Activated naive CD8-positive, alpha-beta T cell treated with anti-CD3 and anti-CD28 coated beads for 36 hours (primary cell): Measurements from ENCODE around the gene HIVEP2. TPM values are rescaled to one million over a fixed set of nuclear protein-coding genes. Genes with fewer than 3 reads are reported as not detected.
A peak's percentile ranks its signal among the peaks of the same experiment; 100 is the strongest.

Source experiments
- DNase-seq: peaks from one replicate; pipeline ENCODE4 v3.0.0; 2021
- H3K27ac Mint-ChIP-seq: one replicate; pipeline ENCODE4 v1.8.0; 2022; ENCODE audit warnings: mild to moderate bottlenecking, moderate library complexity, mixed read lengths
- H3K27me3 Mint-ChIP-seq: one replicate; pipeline ENCODE4 v1.8.0; 2022; ENCODE audit warnings: mild to moderate bottlenecking, mixed read lengths
- H3K36me3 Mint-ChIP-seq: one replicate; pipeline ENCODE4 v1.8.0; 2021; ENCODE audit warnings: mild to moderate bottlenecking, mixed read lengths
- H3K4me1 Mint-ChIP-seq: one replicate; pipeline ENCODE4 v1.8.0; 2021; ENCODE audit warnings: mixed read lengths
- H3K4me3 Mint-ChIP-seq: one replicate; pipeline ENCODE4 v1.8.0; 2022; ENCODE audit warnings: mild to moderate bottlenecking, moderate library complexity, mixed read lengths
- H3K9me3 Mint-ChIP-seq: one replicate; pipeline ENCODE4 v1.8.0; 2022; ENCODE audit warnings: mixed read lengths
- total RNA-seq, 2 experiments: library from RNA; stranded (reverse); gene quantifications; one replicate each; pipeline ENCODE4 v1.2.3, GENCODE V29; 2021

The HIVEP2 gene
- total RNA-seq, 2 experiments from 2014 or later: 27.1 to 28.8 TPM

- H3K9me3 Mint-ChIP-seq: peaks cover 3% of the 10 kb centered on the region
- DNase-seq: no peak
- peak overlapping the region; percentile 100 for H3K27ac Mint-ChIP-seq
- no peaks in the 10 kb centered on the region for H3K27me3 Mint-ChIP-seq
- H3K4me1 Mint-ChIP-seq: peaks cover 82% of the 10 kb centered on the region
- H3K4me3 Mint-ChIP-seq: no peak overlapping the region
- peaks cover 65% of the 10 kb centered on the region for H3K36me3 Mint-ChIP-seq
Measured at GRCh38 chr6:142914369-142914768, 30.6 kb downstream of the HIVEP2 start.

- DNase-seq: peak; percentile 79
- H3K4me3 Mint-ChIP-seq: peak overlapping the region; percentile 64
- peak overlapping the region; percentile 100 for H3K27ac Mint-ChIP-seq
- H3K9me3 Mint-ChIP-seq: peaks cover 3% of the 10 kb centered on the region
- H3K4me1 Mint-ChIP-seq: peaks cover 77% of the 10 kb centered on the region
- no peaks in the 10 kb centered on the region for H3K27me3 Mint-ChIP-seq
- H3K36me3 Mint-ChIP-seq: peaks cover 62% of the 10 kb centered on the region
Measured at GRCh38 chr6:142913511-142914047, 31.4 kb downstream of the HIVEP2 start.

- peaks cover 78% of the 10 kb centered on the region for H3K4me1 Mint-ChIP-seq
- H3K9me3 Mint-ChIP-seq: peaks cover 3% of the 10 kb centered on the region
- DNase-seq: peak; percentile 40
- H3K4me3 Mint-ChIP-seq: peak overlapping the region; percentile 64
- H3K36me3 Mint-ChIP-seq: peaks cover 63% of the 10 kb centered on the region
- H3K27me3 Mint-ChIP-seq: no peaks in the 10 kb centered on the region
- H3K27ac Mint-ChIP-seq: peak overlapping the region; percentile 100
Measured at GRCh38 chr6:142913036-142913510, 31.9 kb downstream of the HIVEP2 start.

- H3K4me1 Mint-ChIP-seq: peaks cover 87% of the 10 kb centered on the region
- H3K27ac Mint-ChIP-seq: peak overlapping the region; percentile 100
- H3K4me3 Mint-ChIP-seq: peak overlapping the region; percentile 64
- H3K36me3 Mint-ChIP-seq: peaks cover 69% of the 10 kb centered on the region
- H3K27me3 Mint-ChIP-seq: no peaks in the 10 kb centered on the region
- no peak for DNase-seq
- peaks cover 3% of the 10 kb centered on the region for H3K9me3 Mint-ChIP-seq
Measured at GRCh38 chr6:142912125-142912524, 32.9 kb downstream of the HIVEP2 start.

- DNase-seq: no peak
- no peak overlapping the region for H3K4me3 Mint-ChIP-seq
- H3K27ac Mint-ChIP-seq: peak overlapping the region; percentile 75
- peaks cover 87% of the 10 kb centered on the region for H3K4me1 Mint-ChIP-seq
- H3K27me3 Mint-ChIP-seq: no peaks in the 10 kb centered on the region
- peaks cover 72% of the 10 kb centered on the region for H3K36me3 Mint-ChIP-seq
- H3K9me3 Mint-ChIP-seq: peaks cover 3% of the 10 kb centered on the region
Measured at GRCh38 chr6:142911430-142911829, 33.5 kb downstream of the HIVEP2 start.

GRCh38 chr6:142909686-142910085, 35.3 kb downstream of the HIVEP2 start:
- H3K9me3 Mint-ChIP-seq: peaks cover 3% of the 10 kb centered on the region
- no peak overlapping the region for H3K4me3 Mint-ChIP-seq
- DNase-seq: no peak
- peaks cover 57% of the 10 kb centered on the region for H3K36me3 Mint-ChIP-seq
- peak overlapping the region; percentile 75 for H3K27ac Mint-ChIP-seq
- H3K27me3 Mint-ChIP-seq: no peaks in the 10 kb centered on the region
- H3K4me1 Mint-ChIP-seq: peaks cover 78% of the 10 kb centered on the region

- Mint-ChIP-seq H3K4me1 (peaks cover 77% of the 10 kb centered on the region), H3K27ac (peak overlapping the region; percentile 93), H3K9me3 (peaks cover 3% of the 10 kb centered on the region), H3K36me3 (peaks cover 59% of the 10 kb centered on the region), H3K4me3 (peak overlapping the region; percentile 80), H3K27me3 (no peaks in the 10 kb centered on the region)
- no peak for DNase-seq
Measured at GRCh38 chr6:142908235-142908634, 36.7 kb downstream of the HIVEP2 start.

- Mint-ChIP-seq H3K36me3 (peaks cover 55% of the 10 kb centered on the region), H3K4me3 (peak overlapping the region; percentile 80)
Measured at GRCh38 chr6:142907544-142907943, 37.4 kb downstream of the HIVEP2 start.

GRCh38 chr6:142906945-142907470, 38.0 kb downstream of the HIVEP2 start:
- H3K9me3 Mint-ChIP-seq: no peaks in the 10 kb centered on the region
- H3K27me3 Mint-ChIP-seq: no peaks in the 10 kb centered on the region
- H3K27ac Mint-ChIP-seq: peak overlapping the region; percentile 93
- peak overlapping the region; percentile 80 for H3K4me3 Mint-ChIP-seq
- peaks cover 53% of the 10 kb centered on the region for H3K36me3 Mint-ChIP-seq
- peaks cover 77% of the 10 kb centered on the region for H3K4me1 Mint-ChIP-seq
- no peak for DNase-seq

More at GRCh38 chr6:142907544-142907943, 37.4 kb downstream of the HIVEP2 start:
- no peak for DNase-seq
- Mint-ChIP-seq H3K4me1 (peaks cover 76% of the 10 kb centered on the region), H3K27me3 (no peaks in the 10 kb centered on the region), H3K9me3 (peaks cover 3% of the 10 kb centered on the region), H3K27ac (peak overlapping the region; percentile 93)

- no peaks in the 10 kb centered on the region for H3K9me3 Mint-ChIP-seq
- H3K4me1 Mint-ChIP-seq: peaks cover 71% of the 10 kb centered on the region
Measured at GRCh38 chr6:142903812-142904211, 41.2 kb downstream of the HIVEP2 start.

GRCh38 chr6:142902636-142903053, 42.3 kb downstream of the HIVEP2 start:
- Mint-ChIP-seq H3K27me3 (no peaks in the 10 kb centered on the region), H3K4me1 (peaks cover 61% of the 10 kb centered on the region), H3K9me3 (no peaks in the 10 kb centered on the region), H3K4me3 (peak overlapping the region; percentile 45), H3K27ac (peak overlapping the region; percentile 95), H3K36me3 (peaks cover 32% of the 10 kb centered on the region)
- DNase-seq: peak; percentile 81

More at GRCh38 chr6:142903812-142904211, 41.2 kb downstream of the HIVEP2 start:
- Mint-ChIP-seq H3K27me3 (no peaks in the 10 kb centered on the region), H3K36me3 (peaks cover 42% of the 10 kb centered on the region), H3K27ac (peak overlapping the region; percentile 95), H3K4me3 (peak overlapping the region; percentile 44)
- DNase-seq: no peak

- Mint-ChIP-seq H3K4me1 (peaks cover 52% of the 10 kb centered on the region), H3K27ac (peak overlapping the region; percentile 95), H3K9me3 (no peaks in the 10 kb centered on the region), H3K4me3 (peak overlapping the region; percentile 43), H3K27me3 (no peaks in the 10 kb centered on the region), H3K36me3 (peaks cover 23% of the 10 kb centered on the region)
- DNase-seq: no peak
Measured at GRCh38 chr6:142901611-142902010, 43.4 kb downstream of the HIVEP2 start.

GRCh38 chr6:142900227-142900971, 44.6 kb downstream of the HIVEP2 start:
- Mint-ChIP-seq H3K27ac (peak overlapping the region; percentile 88), H3K4me1 (peaks cover 56% of the 10 kb centered on the region), H3K9me3 (no peaks in the 10 kb centered on the region), H3K4me3 (peak overlapping the region; percentile 12), H3K27me3 (no peaks in the 10 kb centered on the region), H3K36me3 (peaks cover 29% of the 10 kb centered on the region)
- DNase-seq: peak; percentile 32

GRCh38 chr6:142898927-142899895, 45.8 kb downstream of the HIVEP2 start:
- Mint-ChIP-seq H3K9me3 (no peaks in the 10 kb centered on the region), H3K27me3 (no peaks in the 10 kb centered on the region), H3K27ac (no peak overlapping the region), H3K4me3 (no peak overlapping the region), H3K36me3 (peaks cover 36% of the 10 kb centered on the region), H3K4me1 (peaks cover 53% of the 10 kb centered on the region)
- no peak for DNase-seq
